NB4 (cell line): Measurements from ENCODE around the gene NSMF.

Experiments
- CTCF ChIP-seq: IDR thresholded peaks from one replicate; pipeline ENCODE4 v1.5.1; 2012; ENCODE audit warnings: low read depth, low read length
- MAX ChIP-seq: IDR thresholded peaks from 2 replicates; pipeline ENCODE4 v1.6.1; 2011; ENCODE audit warnings: low read depth, low read length
- MYC ChIP-seq: IDR thresholded peaks from 2 replicates; pipeline ENCODE4 v1.6.1; 2011; ENCODE audit warnings: low read depth, low read length
- POLR2A ChIP-seq: IDR thresholded peaks from 2 replicates; pipeline ENCODE4 v1.6.1; 2011; ENCODE audit warnings: mild to moderate bottlenecking; ENCODE audit not compliant: insufficient read length; ENCODE audit errors: extremely low read depth

- TF ChIP-seq CTCF (no peak), POLR2A (no peak), MAX (no peak), MYC (no peak)
Measured at GRCh38 chr9:137501457-137501856, 42.3 kb upstream of the NSMF start.
